Fibroblast of villous mesenchyme (primary cell): ENCODE measurements around the gene EXD2. TPM values are rescaled to one million over a fixed set of nuclear protein-coding genes. Genes with fewer than 3 reads are reported as not detected.
"Not testable (repeated sequence)": the region's sequence is repeated elsewhere in the genome, so short reads cannot be mapped to it uniquely, and the experiment has no call there.

Source experiments
- DNase-seq: peaks from one replicate; pipeline ENCODE4 v3.0.0-alpha.2; 2010; ENCODE audit warnings: low read depth
- H3K4me3 ChIP-seq: 2 replicates; pipeline ENCODE4 v1.5.1; 2011; ENCODE audit warnings: low read depth, mild to moderate bottlenecking, low read length
- total RNA-seq: library from RNA; depleted of rRNA; stranded (reverse); fragments of >200 nt; gene quantifications from 2 replicates; pipeline ENCODE4 v1.2.3, GENCODE V29; 2012
- TF ChIP-seq, protein P1 (sequence below): IDR thresholded peaks from 2 replicates; pipeline ENCODE4 v1.5.1; 2012; ENCODE audit warnings: low read depth, mild to moderate bottlenecking, low read length; ENCODE audit not compliant: insufficient read depth

EXD2 gene
- total RNA-seq, 1 donor, result 18.6 TPM

DNA sequence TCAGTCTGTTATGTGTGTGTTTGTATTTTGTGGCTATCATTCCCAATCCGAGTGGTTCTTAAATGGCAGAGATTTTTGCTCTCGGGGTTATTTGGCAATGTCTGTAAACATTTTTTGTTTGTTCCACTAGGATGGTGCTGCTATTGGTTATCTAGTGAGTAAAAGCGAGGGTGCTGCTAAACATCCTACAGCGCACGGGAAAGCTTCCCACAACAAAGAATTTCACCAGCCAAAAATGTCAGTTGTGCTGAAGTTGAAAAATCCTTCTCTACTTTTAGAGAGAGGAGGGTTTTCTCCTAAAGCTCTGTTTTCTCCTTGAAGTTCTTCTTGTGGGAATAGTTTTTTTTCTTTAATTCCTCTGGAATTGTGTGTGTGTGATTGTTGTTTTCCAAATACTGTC, 2.4 kb downstream of the EXD2 start:
- peak; percentile 4 for DNase-seq
- TF ChIP-seq, protein P1, sequence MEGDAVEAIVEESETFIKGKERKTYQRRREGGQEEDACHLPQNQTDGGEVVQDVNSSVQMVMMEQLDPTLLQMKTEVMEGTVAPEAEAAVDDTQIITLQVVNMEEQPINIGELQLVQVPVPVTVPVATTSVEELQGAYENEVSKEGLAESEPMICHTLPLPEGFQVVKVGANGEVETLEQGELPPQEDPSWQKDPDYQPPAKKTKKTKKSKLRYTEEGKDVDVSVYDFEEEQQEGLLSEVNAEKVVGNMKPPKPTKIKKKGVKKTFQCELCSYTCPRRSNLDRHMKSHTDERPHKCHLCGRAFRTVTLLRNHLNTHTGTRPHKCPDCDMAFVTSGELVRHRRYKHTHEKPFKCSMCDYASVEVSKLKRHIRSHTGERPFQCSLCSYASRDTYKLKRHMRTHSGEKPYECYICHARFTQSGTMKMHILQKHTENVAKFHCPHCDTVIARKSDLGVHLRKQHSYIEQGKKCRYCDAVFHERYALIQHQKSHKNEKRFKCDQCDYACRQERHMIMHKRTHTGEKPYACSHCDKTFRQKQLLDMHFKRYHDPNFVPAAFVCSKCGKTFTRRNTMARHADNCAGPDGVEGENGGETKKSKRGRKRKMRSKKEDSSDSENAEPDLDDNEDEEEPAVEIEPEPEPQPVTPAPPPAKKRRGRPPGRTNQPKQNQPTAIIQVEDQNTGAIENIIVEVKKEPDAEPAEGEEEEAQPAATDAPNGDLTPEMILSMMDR, result no peak
- H3K4me3 ChIP-seq, result no peak overlapping the region

DNA sequence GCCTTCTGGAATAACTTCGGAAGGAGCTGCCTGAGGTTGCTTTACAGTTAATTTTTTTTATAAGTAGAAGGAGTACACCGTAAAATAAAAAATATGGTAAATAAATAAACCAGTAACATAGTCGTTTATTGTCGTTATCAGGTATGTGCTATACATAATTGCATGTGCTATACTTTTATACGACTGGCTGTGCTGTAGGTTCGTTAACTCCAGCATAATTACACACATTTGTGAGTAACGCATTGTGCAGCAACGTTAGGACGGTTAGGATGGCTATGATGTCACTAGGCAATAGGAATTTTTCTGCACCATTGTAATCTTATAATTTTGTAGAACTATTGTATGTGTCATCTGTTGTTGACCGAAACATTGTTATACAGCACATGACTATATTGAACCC, 8.5 kb downstream of the EXD2 start:
- DNase-seq, result no peak
- H3K4me3 ChIP-seq, result no peak overlapping the region
- TF ChIP-seq, protein P1, result no peak

DNA sequence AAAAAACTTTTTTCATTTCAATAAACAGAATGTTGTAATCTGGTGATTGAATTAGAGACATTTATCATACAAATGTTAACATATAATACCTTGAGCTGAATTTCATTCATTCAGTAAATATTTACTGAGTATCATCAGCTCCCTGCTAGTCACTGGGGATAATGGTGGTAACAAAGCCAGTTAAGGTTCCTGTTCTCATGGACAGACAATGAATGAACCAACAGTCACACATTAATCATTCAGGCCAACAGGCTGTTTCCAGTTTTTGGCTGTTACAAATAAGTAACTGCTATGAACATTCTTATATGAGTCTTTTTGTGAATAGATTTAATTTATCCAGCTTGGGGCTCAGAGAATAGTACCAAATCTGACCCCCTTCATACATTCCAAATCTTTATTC, 13.5 kb downstream of the EXD2 start:
- H3K4me3 ChIP-seq, result no peak overlapping the region
- TF ChIP-seq, protein P1, result no peak
- DNase-seq, result no peak

DNA sequence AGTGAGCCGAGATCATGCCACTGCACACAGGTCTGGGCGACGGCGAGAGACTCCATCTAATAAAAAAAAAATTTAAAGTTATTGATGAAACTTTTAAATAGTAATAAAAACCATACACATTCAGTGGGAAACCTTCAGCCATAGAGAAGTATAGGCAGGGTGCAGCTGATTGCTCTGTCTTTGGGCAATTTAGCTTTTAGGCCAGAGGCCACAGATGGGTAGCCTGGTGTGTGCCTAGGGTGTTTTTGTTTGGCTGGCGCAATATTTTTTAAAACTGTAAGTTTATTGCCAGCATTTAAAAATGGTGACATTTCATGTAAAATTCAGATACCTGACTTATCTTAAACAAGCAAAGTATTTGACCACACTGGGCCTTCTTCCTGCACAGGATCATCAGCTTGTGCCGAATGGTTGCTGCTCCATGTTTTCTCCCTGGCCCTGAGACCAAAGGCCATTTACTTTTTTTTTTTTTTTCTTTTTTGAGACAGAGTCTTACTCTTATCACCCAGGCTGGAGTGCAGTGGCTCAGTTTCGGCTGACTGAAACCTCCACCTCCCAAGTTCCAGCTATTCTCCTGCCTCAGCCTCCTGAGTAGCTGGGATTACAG, 16.2 kb downstream of the EXD2 start:
- TF ChIP-seq, protein P1, result no peak
- no peak overlapping the region for H3K4me3 ChIP-seq
- DNase-seq, result no peak

DNA sequence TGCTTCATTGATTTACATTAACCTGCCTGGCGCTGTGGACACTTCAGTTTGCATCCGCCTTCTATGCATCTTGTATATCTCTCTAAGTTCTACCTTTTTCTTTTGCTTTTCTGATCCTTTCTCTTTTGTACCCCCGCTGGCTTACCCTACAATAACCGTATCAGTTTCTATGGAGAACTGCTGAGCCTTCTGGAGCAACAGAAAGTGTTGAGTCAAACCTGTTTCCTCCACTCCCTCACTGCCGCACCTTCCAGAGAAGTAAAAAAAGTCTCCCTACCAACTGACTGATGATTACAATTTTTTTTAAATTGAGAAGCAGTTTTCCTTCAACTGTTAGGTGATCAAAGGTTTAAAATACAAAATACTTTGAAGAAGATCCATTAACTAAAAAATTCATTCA, 17.4 kb downstream of the EXD2 start:
- DNase-seq, result no peak
- H3K4me3 ChIP-seq, result no peak overlapping the region
- TF ChIP-seq, protein P1, result no peak

DNA sequence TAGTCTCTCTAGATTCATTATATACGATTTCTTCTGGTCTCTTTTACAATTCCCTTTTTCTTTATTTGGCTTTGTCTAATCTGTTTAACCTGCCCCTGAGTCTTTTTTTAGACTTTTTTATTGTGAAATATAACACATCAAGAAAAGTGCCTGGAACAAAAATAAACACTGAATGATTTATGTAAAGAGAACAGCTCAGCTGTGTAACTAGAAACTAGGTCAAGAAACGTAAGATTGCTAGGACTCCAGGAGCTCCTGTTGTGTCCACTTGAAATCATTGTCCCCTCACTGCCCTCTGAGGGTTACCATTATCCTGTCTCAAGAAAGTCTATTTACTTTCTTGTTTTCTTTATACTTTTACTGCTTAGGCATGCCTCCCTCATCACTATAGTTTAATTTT, 23.1 kb downstream of the EXD2 start:
- H3K4me3 ChIP-seq, result no peak overlapping the region
- peak; percentile 17 for DNase-seq
- TF ChIP-seq, protein P1, result no peak

DNA sequence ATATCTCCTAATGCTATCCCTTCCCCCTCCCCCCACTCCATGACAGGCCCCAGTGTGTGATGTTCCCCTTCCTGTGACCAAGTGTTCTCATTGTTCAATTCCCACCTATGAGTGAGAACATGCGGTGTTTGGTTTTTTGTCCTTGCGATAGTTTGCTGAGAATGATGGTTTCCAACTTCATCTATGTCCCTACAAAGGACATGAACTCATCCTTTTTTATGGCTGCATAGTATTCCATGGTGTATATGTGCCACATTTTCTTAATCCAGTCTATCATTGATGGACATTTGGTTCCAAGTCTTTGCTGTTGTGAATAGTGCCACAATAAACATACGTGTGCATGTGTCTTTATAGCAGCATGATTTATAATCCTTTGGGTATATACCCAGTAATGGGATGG, 26.4 kb downstream of the EXD2 start:
- H3K4me3 ChIP-seq, DNase-seq: not testable (repeated sequence)

DNA sequence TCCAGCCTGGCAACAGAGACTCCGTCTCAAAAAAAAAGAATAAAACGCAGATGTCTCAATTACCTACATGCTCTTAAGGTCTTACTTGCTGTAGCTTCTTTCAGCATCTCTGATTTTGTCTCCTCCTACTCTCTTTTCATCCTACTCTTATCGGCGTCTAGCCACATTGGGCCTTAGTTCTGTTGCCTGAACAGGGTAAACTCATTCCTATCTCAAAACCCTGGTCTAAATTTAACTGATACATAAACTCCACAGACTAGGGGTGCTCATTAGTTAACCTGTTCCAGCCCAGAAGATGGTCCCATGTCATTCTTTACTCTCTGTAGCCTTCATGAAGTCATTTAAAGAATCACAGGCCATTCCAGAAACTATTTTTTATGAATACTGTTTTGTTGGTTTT, 33.6 kb downstream of the EXD2 start:
- no peak overlapping the region for H3K4me3 ChIP-seq
- DNase-seq, result no peak
- TF ChIP-seq, protein P1, result no peak
